ENCODE results near the gene MERTK.

GRCh38 chr2:112061840-112062239 lies 163.4 kb downstream of the MERTK start:
- TF ChIP-seq CTCF (IDR thresholded peaks at IDR 0.05): no peak
- no peak for TF ChIP-seq JUND (IDR thresholded peaks at IDR 0.05)

Data from SK-N-SH (cell line).